Measurements from ENCODE around the gene TMEM87B.

DNA sequence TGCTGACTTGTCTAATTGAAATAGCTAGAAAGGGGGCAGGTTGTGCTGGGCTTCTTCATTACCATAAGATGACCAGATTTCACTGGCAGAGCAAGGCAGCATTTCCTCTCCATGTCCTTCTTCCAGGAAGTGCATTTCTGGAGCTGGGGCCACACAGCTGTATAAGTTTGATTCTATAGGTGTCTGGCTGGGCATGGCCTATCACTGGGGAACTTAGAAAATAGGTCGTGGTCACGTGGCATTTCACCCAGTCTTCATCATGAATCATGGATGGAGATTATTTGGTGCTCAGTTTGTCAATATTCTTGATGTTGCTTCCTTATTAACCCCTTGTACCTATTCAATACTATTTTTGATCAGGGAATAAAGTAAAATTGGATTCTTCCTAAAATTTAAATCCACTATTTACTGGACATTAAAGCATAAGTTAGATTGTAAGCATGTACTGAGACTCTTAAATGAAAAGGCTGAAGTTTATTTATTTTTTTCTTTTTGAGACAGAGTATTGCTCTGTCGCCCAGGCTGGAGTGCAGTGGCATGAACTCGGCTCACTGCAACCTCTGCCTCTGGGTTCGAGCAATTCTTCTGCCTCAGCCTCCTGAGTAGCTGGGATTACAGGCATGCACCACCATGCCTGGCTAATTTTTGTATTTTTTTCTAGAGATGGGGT is 49.5 kb upstream of the TMEM87B start:
- TF ChIP-seq POLR2A (IDR thresholded peaks at IDR 0.05; ENCODE audit: low read length) = no peak
- TF ChIP-seq GATA1 (IDR thresholded peaks at IDR 0.05; ENCODE audit: low read depth, low read length) = no peak
